Measurements from ENCODE around the gene PSMD12. TPM values are rescaled to one million over a fixed set of nuclear protein-coding genes. Genes with fewer than 3 reads are reported as not detected.

The PSMD12 gene
- total and polyA plus RNA-seq, 9 of the 15 experiments (the other 6 are each of a cell fraction or from before 2014, with no cell fraction given), result 36.6 to 150 (median 65.5) TPM

GRCh38 chr17:67366193-67367157 is at the start of gene PSMD12 (continued):
- TF ChIP-seq CREB3L1 (IDR thresholded peaks at IDR 0.05; ENCODE audit: borderline replicate concordance, low read depth), result 0 out of 2 replicates have a peak, but pooled peaks have one; percentile 49
- no peak for TF ChIP-seq BACH1 (tag; IDR thresholded peaks at IDR 0.05)
- peak; percentile 99 for TF ChIP-seq POLR2G (IDR thresholded peaks at IDR 0.05; ENCODE audit: low read depth, low read length)
- peak; percentile 80 for TF ChIP-seq ETS1 (conservative IDR thresholded peaks at IDR 0.05; ENCODE audit: control insufficient read depth, low read depth, low read length)
- no peak for TF ChIP-seq RBM34 (IDR thresholded peaks at IDR 0.05; ENCODE audit: borderline replicate concordance, insufficient read depth, low read length)
- no peak for TF ChIP-seq ARID2 (IDR thresholded peaks at IDR 0.05)
- no peak for TF ChIP-seq SMC3 (conservative IDR thresholded peaks at IDR 0.05; ENCODE audit: insufficient read depth, low read depth, low read length)
- TF ChIP-seq BRCA1 (IDR thresholded peaks at IDR 0.05), result no peak
- TF ChIP-seq BRCA1 (CRISPR knock-in tag; IDR thresholded peaks at IDR 0.05), result no peak
- no peak for TF ChIP-seq ATF2 (CRISPR knock-in tag; IDR thresholded peaks at IDR 0.05)
- TF ChIP-seq AFF4 (CRISPR knock-in tag; IDR thresholded peaks at IDR 0.05), result no peak; the same call in 1 of the 2 replicates
- TF ChIP-seq CBFA2T2 (conservative IDR thresholded peaks at IDR 0.05), result no peak
- no peak for TF ChIP-seq PHF21A (IDR thresholded peaks at IDR 0.05; ENCODE audit: borderline replicate concordance, low read depth)
- no peak for TF ChIP-seq ZNF584 (CRISPR knock-in tag; IDR thresholded peaks at IDR 0.05; ENCODE audit: low read depth)
- TF ChIP-seq ELF4 (CRISPR knock-in tag; IDR thresholded peaks at IDR 0.05), result no peak
- peak; percentile 70 for TF ChIP-seq ZNF316 (IDR thresholded peaks at IDR 0.05)
- TF ChIP-seq E2F1 (CRISPR knock-in tag; IDR thresholded peaks at IDR 0.05), result no peak; the same call in 1 of the 2 replicates
- peak; percentile 62 for TF ChIP-seq L3MBTL2 (IDR thresholded peaks at IDR 0.05)

Measured in K562 (cell line).